Nephron progenitor cell (in vitro differentiated cells): ENCODE results near the gene OR10G3.
"Not testable (repeated sequence)": the region's sequence is repeated elsewhere in the genome, so short reads cannot be mapped to it uniquely, and the experiment has no call there.

Experiments
- DNase-seq: peaks from one replicate; pipeline ENCODE4 v3.0.0; 2021
- H3K27ac Mint-ChIP-seq: 2 replicates; pipeline ENCODE4 v1.8.0; 2021; ENCODE audit warnings: mild to moderate bottlenecking, moderate library complexity, mixed read lengths
- H3K27me3 Mint-ChIP-seq: 2 replicates; pipeline ENCODE4 v1.8.0; 2021; ENCODE audit warnings: mild to moderate bottlenecking, low read depth, mixed read lengths; ENCODE audit not compliant: poor library complexity
- H3K36me3 Mint-ChIP-seq: 2 replicates; pipeline ENCODE4 v1.8.0; 2021; ENCODE audit warnings: low read depth, mixed read lengths
- H3K4me1 Mint-ChIP-seq: 2 replicates; pipeline ENCODE4 v1.8.0; 2021; ENCODE audit warnings: mixed read lengths
- H3K4me3 Mint-ChIP-seq: 2 replicates; pipeline ENCODE4 v1.8.0; 2021; ENCODE audit warnings: mild to moderate bottlenecking, moderate library complexity, mixed read lengths
- H3K9me3 Mint-ChIP-seq: 2 replicates; pipeline ENCODE4 v1.8.0; 2021; ENCODE audit warnings: mild to moderate bottlenecking, moderate library complexity, mixed read lengths
- CTCF ChIP-seq: fragments of 200-600 bp; sonication (generic); IDR thresholded peaks from 2 replicates; pipeline ENCODE4 v1.5.0; 2021; ENCODE audit warnings: antibody characterized with exemption

The OR10G3 gene

DNA sequence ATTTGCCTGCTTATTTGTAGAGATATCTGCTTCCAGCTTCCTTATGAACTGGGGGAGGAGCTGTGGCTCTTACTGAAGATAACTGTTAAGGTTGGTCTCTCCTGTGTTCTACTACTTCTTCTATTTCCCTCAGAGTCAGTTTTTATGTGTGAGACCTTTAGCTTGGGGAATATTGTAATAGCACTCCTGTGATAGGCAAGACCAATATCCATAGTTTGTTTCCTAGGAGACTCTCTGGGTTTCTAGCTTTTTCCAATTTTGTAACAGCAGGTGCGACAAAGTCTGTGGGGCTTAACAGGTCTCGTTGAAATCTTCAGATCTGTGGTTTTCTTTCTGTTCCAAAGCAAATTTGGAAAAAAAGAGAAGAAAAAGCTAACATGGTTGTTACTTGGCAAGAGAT, at the start of gene OR10G3:
TSS of gene OR10G3 (minus strand) at position 101 of the 400 bp plus-strand sequence. CDS start 9,332 bp downstream, outside the sequence.
- TF ChIP-seq CTCF: no peak
- H3K36me3 Mint-ChIP-seq: no peaks in the 10 kb centered on the region
- H3K27ac Mint-ChIP-seq: no peak within 1 kb of the TSS
- H3K4me1 Mint-ChIP-seq: no peaks in the 10 kb centered on the region
- no peak within 1 kb of the TSS for H3K4me3 Mint-ChIP-seq
- no peak for DNase-seq
- H3K9me3 Mint-ChIP-seq: no peaks in the 10 kb centered on the region
- peaks cover 20% of the 10 kb centered on the region for H3K27me3 Mint-ChIP-seq

- Mint-ChIP-seq H3K36me3 (no peaks in the 10 kb centered on the region), H3K4me3 (no peak overlapping the region), H3K27me3 (peaks cover 11% of the 10 kb centered on the region), H3K27ac (no peak overlapping the region), H3K9me3 (no peaks in the 10 kb centered on the region), H3K4me1 (no peaks in the 10 kb centered on the region)
- TF ChIP-seq CTCF: no peak
- DNase-seq: no peak
These were observed 46.8 kb upstream of the OR10G3 start for GRCh38 chr14:21626491-21627230.

DNA sequence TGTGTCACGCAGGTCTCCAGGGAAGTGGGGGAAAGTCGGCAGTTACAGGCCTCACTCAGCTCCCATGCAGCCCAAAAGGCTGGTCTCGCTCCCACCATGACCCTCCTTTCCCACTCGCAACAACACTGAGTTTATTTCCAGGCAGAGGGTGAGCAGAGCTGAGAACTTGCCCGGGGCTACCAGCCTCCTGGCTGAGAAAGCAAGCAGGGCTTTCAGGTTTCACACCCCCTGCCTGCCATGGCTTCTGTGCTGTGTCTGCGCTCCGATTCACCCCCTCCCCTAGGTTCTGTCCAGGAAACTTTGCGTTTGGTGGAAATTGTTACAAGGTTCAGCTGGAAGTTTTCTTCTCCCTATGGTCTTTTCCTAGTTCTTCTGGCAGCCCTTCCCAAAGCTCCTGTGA, 37.7 kb upstream of the OR10G3 start:
- no peak overlapping the region for H3K4me3 Mint-ChIP-seq
- peaks cover 12% of the 10 kb centered on the region for H3K27me3 Mint-ChIP-seq
- no peaks in the 10 kb centered on the region for H3K9me3 Mint-ChIP-seq
- no peak for DNase-seq
- no peak overlapping the region for H3K27ac Mint-ChIP-seq
- no peak for TF ChIP-seq CTCF
- peaks cover 5% of the 10 kb centered on the region for H3K4me1 Mint-ChIP-seq
- H3K36me3 Mint-ChIP-seq: no peaks in the 10 kb centered on the region

DNA sequence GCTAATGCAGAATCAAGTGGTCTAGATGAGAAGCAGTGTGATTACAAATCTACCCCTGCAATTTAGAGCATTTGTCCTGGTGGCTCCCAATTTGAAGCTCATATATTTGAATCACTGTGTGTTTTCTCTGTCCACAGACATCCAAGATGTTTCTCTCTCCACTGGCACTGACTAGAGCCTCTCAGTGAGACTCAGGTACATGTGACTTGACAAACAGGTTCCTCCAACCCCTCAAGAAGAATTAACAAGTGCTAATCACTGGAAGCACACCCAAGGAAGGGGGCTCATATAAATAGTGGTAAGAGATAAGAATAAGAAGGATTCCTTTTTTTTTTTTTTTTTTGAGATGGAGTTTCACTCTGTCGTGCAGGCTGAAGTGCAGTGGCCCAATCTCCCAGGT, 34.4 kb upstream of the OR10G3 start:
- no peak for TF ChIP-seq CTCF
- no peak overlapping the region for H3K4me3 Mint-ChIP-seq
- no peak overlapping the region for H3K27ac Mint-ChIP-seq
- DNase-seq: no peak
- H3K9me3 Mint-ChIP-seq: no peaks in the 10 kb centered on the region
- peaks cover 5% of the 10 kb centered on the region for H3K4me1 Mint-ChIP-seq
- H3K27me3 Mint-ChIP-seq: peaks cover 12% of the 10 kb centered on the region
- no peaks in the 10 kb centered on the region for H3K36me3 Mint-ChIP-seq

- no peaks in the 10 kb centered on the region for H3K9me3 Mint-ChIP-seq
- peaks cover 12% of the 10 kb centered on the region for H3K27me3 Mint-ChIP-seq
- no peaks in the 10 kb centered on the region for H3K36me3 Mint-ChIP-seq
- H3K4me1 Mint-ChIP-seq: no peaks in the 10 kb centered on the region
- H3K4me3 Mint-ChIP-seq: no peak overlapping the region
- H3K27ac Mint-ChIP-seq: no peak overlapping the region
- no peak for DNase-seq
- TF ChIP-seq CTCF: no peak
These were observed 32.4 kb upstream of the OR10G3 start for GRCh38 chr14:21612324-21612723.

GRCh38 chr14:21602181-21602580, 22.3 kb upstream of the OR10G3 start:
- not testable (repeated sequence) for H3K27ac Mint-ChIP-seq, H3K9me3 Mint-ChIP-seq, DNase-seq, H3K36me3 Mint-ChIP-seq, H3K4me3 Mint-ChIP-seq, H3K4me1 Mint-ChIP-seq
- H3K27me3 Mint-ChIP-seq: peaks cover 11% of the 10 kb centered on the region
